Prostate gland (tissue), 2 donors: ENCODE measurements around the gene NAA10. TPM values are rescaled to one million over a fixed set of nuclear protein-coding genes. Genes with fewer than 3 reads are reported as not detected.

Source experiments
- DNase-seq: peaks from one replicate; pipeline ENCODE4 v3.0.0-alpha.2; 2019; ENCODE audit warnings: low spot score
- H3K27ac ChIP-seq, 2 donors: fragments of 200-600 bp; sonication (generic); 2 replicates each; pipeline ENCODE4 v1.5.1; 2017 to 2019
- H3K27me3 ChIP-seq: fragments of 200-600 bp; sonication (generic); replicated peaks from 2 replicates; pipeline ENCODE4 v1.5.1; 2019; ENCODE audit not compliant: insufficient read depth
- H3K36me3 ChIP-seq, 2 donors: fragments of 200-600 bp; sonication (generic); 1 replicate in 1 of 2; 2 replicates in 1 of 2; pipeline versions ENCODE4 v1.5.1 to v1.8.1; 2017 to 2019
- H3K4me1 ChIP-seq: fragments of 200-600 bp; sonication (generic); replicated peaks from 2 replicates; pipeline ENCODE4 v1.5.1; 2019
- H3K4me3 ChIP-seq, 2 donors: fragments of 200-600 bp; sonication (generic); 2 replicates each; pipeline ENCODE4 v1.5.1; 2017 to 2019
- H3K9me3 ChIP-seq: fragments of 200-600 bp; sonication (generic); 2 replicates; pipeline ENCODE4 v1.5.1; 2017
- POLR2A ChIP-seq: fragments of 450-650 bp; IDR thresholded peaks from one replicate; pipeline ENCODE4 v1.6.1; 2016; ENCODE audit warnings: antibody characterized with exemption, mild to moderate bottlenecking
- POLR2AphosphoS5 ChIP-seq: sonication (generic); formaldehyde crosslinking; IDR thresholded peaks from one replicate; pipeline ENCODE4 v1.6.1; 2017; ENCODE audit warnings: antibody characterized with exemption
- WGBS: methylation state at CpG from one replicate; pipeline ENCODE4 v1.1.5; 2018; 5-methylcytosine and 5-hydroxymethylcytosine counted together
- intact Hi-C: fragments of 100-400 bp; cut with DNase I; formaldehyde crosslinking; loops from one replicate; pipeline ENCODE4 v1.14.2; 2022
- total RNA-seq, 2 donors: library from RNA; depleted of rRNA; stranded (reverse); fragments of >200 nt; gene quantifications; one replicate each; pipeline ENCODE4 v1.1.0, GENCODE V29; 2016
- TF ChIP-seq, protein P1 (sequence below), 4 experiments: fragments of 200-600 bp in 2 of 4; fragments of 450-650 bp in 2 of 4; sonication (generic) in 2 of 4; IDR thresholded peaks; 1 replicate in 3 of 4; 2 replicates in 1 of 4; pipeline ENCODE4 v1.5.1; 2016 to 2019; ENCODE audit warnings: antibody characterized with exemption in 4 of 4, mild to moderate bottlenecking in 2 of 4, moderate library complexity in 2 of 4

Gene NAA10
- total RNA-seq, 2 donors from 2014 or later, result 47.5 to 64.9 TPM

DNA sequence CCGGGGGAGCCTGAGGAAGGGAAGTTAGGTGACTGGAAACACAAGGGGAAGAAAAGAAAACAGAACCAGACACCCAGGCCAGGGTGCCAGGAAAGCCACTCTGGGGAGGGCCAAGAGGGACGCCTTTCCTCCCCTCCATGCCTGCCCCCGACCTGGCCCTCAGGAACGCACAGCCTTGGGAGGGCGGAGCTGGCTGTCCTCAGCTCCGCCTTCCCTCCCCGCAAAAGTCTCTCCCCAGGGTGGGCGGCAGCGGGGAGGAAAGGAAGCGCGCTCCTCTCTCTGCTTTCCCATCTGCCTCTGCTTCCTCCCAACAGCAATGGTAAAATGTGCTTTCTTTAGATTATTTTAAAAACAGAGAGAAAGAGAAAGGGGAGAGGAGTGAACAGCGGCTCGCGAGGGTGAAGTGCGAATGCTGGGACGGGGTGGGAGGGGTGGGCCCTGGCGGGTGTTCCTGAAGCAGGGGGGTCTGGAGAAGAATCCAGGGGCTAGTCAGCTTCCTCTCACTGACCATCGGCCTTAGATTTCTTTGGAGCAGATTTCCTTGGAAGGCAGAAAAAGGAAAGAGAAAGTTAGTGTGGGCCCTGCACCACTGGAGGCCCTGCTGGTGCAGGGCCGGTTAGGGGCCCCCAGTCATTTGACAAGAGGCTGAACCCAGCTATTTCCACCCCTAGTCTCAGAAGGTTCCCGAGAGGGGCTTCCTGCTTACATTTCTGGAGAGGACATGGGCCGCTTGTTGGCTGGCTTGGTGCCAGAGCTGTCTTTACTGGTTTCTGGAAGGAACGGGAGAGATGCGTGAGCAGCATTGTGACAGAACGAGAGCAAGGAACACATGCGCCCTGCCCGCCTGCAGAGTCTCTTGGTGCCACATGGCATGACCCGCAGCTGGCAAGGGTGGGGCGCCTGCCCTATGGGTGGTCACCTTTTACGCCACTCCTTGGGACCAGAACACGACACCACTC lies 14.3 kb upstream of the NAA10 start:
- TF ChIP-seq POLR2AphosphoS5 (no peak), POLR2A (no peak)
- TF ChIP-seq, protein P1, sequence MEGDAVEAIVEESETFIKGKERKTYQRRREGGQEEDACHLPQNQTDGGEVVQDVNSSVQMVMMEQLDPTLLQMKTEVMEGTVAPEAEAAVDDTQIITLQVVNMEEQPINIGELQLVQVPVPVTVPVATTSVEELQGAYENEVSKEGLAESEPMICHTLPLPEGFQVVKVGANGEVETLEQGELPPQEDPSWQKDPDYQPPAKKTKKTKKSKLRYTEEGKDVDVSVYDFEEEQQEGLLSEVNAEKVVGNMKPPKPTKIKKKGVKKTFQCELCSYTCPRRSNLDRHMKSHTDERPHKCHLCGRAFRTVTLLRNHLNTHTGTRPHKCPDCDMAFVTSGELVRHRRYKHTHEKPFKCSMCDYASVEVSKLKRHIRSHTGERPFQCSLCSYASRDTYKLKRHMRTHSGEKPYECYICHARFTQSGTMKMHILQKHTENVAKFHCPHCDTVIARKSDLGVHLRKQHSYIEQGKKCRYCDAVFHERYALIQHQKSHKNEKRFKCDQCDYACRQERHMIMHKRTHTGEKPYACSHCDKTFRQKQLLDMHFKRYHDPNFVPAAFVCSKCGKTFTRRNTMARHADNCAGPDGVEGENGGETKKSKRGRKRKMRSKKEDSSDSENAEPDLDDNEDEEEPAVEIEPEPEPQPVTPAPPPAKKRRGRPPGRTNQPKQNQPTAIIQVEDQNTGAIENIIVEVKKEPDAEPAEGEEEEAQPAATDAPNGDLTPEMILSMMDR (IDR thresholded peaks at IDR 0.05), result no peak
- Histone ChIP-seq H3K9me3 (no peaks in the 10 kb centered on the region), H3K36me3 (no peaks in the 10 kb centered on the region), H3K4me1 (no peaks in the 10 kb centered on the region), H3K27ac (peak overlapping the region in 1 of 2 donors; percentile 41), H3K27me3 (no peaks in the 10 kb centered on the region), H3K4me3 (no peak overlapping the region)
- intact Hi-C loops, result loop anchor here (5.0 kb wide), 1 partner anchor 187 kb away; the partner anchor contains the start of gene PLXNB3
- 52% methylated on average over 28 of the region's 30 CpGs for WGBS
- no peak for DNase-seq

- H3K9me3 ChIP-seq, result no peaks in the 10 kb centered on the region
- intact Hi-C loops, result loop anchor here (5.0 kb wide), 1 partner anchor 186 kb away; the partner anchor contains the start of gene PLXNB3
- H3K27ac ChIP-seq, result no peak overlapping the region
- no peaks in the 10 kb centered on the region for H3K27me3 ChIP-seq
- no peak for DNase-seq
- no peaks in the 10 kb centered on the region for H3K4me1 ChIP-seq
- H3K36me3 ChIP-seq, result no peaks in the 10 kb centered on the region
- no peak overlapping the region for H3K4me3 ChIP-seq
- TF ChIP-seq, protein P1 (IDR thresholded peaks at IDR 0.05), result no peak
- TF ChIP-seq POLR2AphosphoS5 (no peak), POLR2A (no peak)
- WGBS, result 69% methylated on average over 3 of the region's 10 CpGs
Observed at GRCh38 chrX:153948002-153948466, 13.2 kb upstream of the NAA10 start.

DNA sequence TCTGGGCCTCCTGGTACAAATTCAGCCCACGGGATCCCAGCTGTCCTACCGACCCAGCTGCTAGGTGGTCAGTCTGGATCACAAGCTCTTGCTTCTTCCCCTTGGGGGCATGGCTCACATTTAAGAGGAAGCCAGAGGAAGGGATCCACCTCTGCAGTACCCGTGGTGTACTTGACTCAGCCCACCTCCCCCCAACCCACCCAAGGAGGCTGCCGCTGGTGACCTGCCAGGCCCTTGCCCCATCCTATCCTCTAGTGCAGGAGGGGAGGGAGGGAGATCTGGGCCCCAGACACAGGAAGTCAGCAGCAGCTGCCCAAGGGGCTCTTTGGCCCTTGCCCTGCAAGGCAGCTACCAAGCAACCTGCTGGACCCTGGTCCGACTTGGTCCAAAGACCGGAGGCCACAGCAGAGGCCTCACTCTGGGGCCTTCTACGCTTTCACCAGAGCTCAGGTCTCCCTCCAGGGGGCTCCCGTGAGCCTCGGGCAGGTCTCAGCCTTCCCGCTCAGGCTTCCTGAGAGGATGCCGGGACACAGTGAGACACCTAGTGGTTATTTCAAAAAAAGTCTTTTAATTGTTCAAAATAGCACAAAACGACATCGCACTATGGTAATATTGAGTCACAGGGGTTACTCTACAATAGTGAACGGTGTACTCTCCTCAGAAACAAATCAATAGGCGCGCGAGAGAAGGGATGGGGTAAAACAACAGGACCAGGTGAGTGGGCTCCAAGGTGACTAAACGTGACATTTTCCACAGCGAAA lies 12.4 kb upstream of the NAA10 start:
- WGBS, result 44% methylated on average over 12 of the region's 19 CpGs
- H3K27ac ChIP-seq, result no peak overlapping the region
- intact Hi-C loops, result loop anchor here (5.0 kb wide), 1 partner anchor 185 kb away; the partner anchor contains the start of gene PLXNB3
- H3K9me3 ChIP-seq, result no peaks in the 10 kb centered on the region
- TF ChIP-seq POLR2A (no peak), POLR2AphosphoS5 (peak; percentile 52)
- TF ChIP-seq, protein P1 (IDR thresholded peaks at IDR 0.05), result peak; percentile 52 to 83 (median 72)
- H3K4me1 ChIP-seq, result no peaks in the 10 kb centered on the region
- H3K27me3 ChIP-seq, result no peaks in the 10 kb centered on the region
- DNase-seq, result no peak
- H3K36me3 ChIP-seq, result no peaks in the 10 kb centered on the region
- H3K4me3 ChIP-seq, result no peak overlapping the region

DNA sequence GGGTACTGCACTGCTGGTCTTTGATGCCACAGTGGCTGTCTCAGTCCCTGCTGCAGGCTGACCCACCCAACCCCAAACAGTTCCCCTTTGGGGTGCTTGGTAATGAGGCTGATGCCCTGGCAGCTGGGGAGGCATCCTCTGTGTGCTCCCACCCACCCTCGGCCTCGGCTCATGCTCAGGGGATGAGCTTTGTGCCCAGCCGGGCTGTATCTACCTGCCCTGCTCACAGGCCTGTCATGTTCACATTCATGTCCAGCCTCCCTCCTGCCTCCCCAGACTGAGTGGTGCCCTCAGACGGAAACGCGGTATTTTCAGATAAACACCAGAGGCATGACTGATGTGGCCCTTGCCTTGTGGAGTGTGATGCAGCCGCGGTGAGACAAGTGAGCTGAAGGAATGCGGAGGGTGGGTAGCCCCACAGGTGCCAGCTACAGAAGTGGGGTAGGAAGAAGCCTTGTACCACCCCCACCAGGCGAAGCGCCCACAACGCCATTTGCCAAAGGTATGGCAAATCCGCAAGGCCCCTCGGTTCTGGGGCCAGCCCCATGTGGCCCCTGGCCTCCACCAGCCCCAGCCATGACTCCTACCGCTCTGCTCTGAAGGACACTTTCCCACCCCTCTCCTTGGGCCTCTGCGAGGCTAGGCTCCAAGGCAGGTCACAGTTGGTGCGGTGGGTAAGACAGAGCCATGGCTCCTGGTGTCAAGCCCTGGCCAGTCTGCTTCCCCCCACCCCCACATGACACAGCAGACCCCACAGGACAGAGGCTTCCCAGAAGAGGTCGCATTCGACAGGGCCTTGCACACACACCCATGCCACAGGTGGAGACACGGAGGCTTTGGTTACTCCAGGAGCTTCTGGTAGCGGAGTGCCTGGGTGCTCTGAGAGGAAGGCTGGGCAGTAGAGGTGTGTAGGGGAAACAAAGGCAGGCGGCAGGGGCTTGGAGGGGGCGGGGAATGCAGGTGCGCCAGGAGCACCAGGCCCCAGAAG lies 11.4 kb upstream of the NAA10 start:
- Histone ChIP-seq H3K4me3 (no peak overlapping the region), H3K4me1 (no peaks in the 10 kb centered on the region), H3K36me3 (no peaks in the 10 kb centered on the region), H3K9me3 (no peaks in the 10 kb centered on the region), H3K27me3 (no peaks in the 10 kb centered on the region), H3K27ac (no peak overlapping the region)
- no peak for DNase-seq
- 73% methylated on average over 12 of the region's 24 CpGs for WGBS
- TF ChIP-seq POLR2AphosphoS5 (no peak), POLR2A (no peak)
- TF ChIP-seq, protein P1 (IDR thresholded peaks at IDR 0.05), result no peak
- intact Hi-C loops, result loop anchor here (5.0 kb wide), 1 partner anchor 184 kb away; the partner anchor contains the start of gene PLXNB3
